ENCODE measurements around the gene SLC13A5.
"Not testable (repeated sequence)": the region's sequence is repeated elsewhere in the genome, so short reads cannot be mapped to it uniquely, and the experiment has no call there.

SLC13A5 gene

GRCh38 chr17:6657633-6658287, 55.4 kb downstream of the SLC13A5 start:
- Histone ChIP-seq H3K4me1 (ENCODE audit: control insufficient read depth in 1 of 2, insufficient read depth in 2 of 2, low read length in 2 of 2) (peaks cover 6 to 11% of the 10 kb centered on the region in 2 experiments), H3K14ac (ENCODE audit: low read length) (no peak overlapping the region), H4K8ac (ENCODE audit: low read depth, low read length) (peak overlapping the region; percentile 15), H4K12ac (ENCODE audit: low read depth, low read length) (no peak overlapping the region), H3K9ac (ENCODE audit: low read length) (no peak overlapping the region), H3K27me3 (ENCODE audit: insufficient read depth, low read length) (peaks cover 17% of the 10 kb centered on the region), H2BK12ac (ENCODE audit: low read length) (no peak overlapping the region), H2BK5ac (ENCODE audit: low read depth, low read length, poor library complexity) (no peak overlapping the region), H3K23ac (ENCODE audit: low read length) (no peak overlapping the region), H2AK5ac (ENCODE audit: low read length) (no peak overlapping the region), H3K36me3 (ENCODE audit: control insufficient read depth in 1 of 2, insufficient read depth in 2 of 2, low read length in 2 of 2) (no peaks in the 10 kb centered on the region), H4K91ac (ENCODE audit: low read depth, low read length) (no peak overlapping the region), H3K4me3 (ENCODE audit: low read depth, low read length) (no peak overlapping the region), H3K79me2 (ENCODE audit: control insufficient read depth, insufficient read depth, low read length, poor library complexity) (no peaks in the 10 kb centered on the region), H3K4me2 (ENCODE audit: low read length) (peak overlapping the region; percentile 46), H3K18ac (ENCODE audit: low read length) (no peak overlapping the region), H3K79me1 (ENCODE audit: low read length) (no peaks in the 10 kb centered on the region), H2BK120ac (ENCODE audit: insufficient read depth, low read length, poor library complexity) (no peak overlapping the region), H3K9me3 (ENCODE audit: insufficient read depth, low read depth, low read length) (peaks cover 2% of the 10 kb centered on the region), H3K27ac (ENCODE audit: low read depth, low read length) (no peak overlapping the region), H3K4ac (ENCODE audit: low read depth, low read length) (no peak overlapping the region), H2AFZ (ENCODE audit: insufficient read depth, low read length, poor library complexity) (peak overlapping the region; percentile 50)
- no CpG with 5 or more reads among the region's 18 CpGs for WGBS (ENCODE audit: extremely low coverage, insufficient coverage, insufficient read length)
- no peak for DNase-seq

- not testable (repeated sequence) for H3K36me3 ChIP-seq (ENCODE audit: control insufficient read depth in 1 of 2, insufficient read depth in 2 of 2, low read length in 2 of 2); H3K79me1 ChIP-seq (ENCODE audit: low read length); DNase-seq; H3K23ac ChIP-seq (ENCODE audit: low read length); H3K27ac ChIP-seq (ENCODE audit: low read depth, low read length); H3K4ac ChIP-seq (ENCODE audit: low read depth, low read length); H2AK5ac ChIP-seq (ENCODE audit: low read length); H3K14ac ChIP-seq (ENCODE audit: low read length); H3K79me2 ChIP-seq (ENCODE audit: control insufficient read depth, insufficient read depth, low read length, poor library complexity); H3K18ac ChIP-seq (ENCODE audit: low read length); H2BK12ac ChIP-seq (ENCODE audit: low read length); H4K12ac ChIP-seq (ENCODE audit: low read depth, low read length); H3K9me3 ChIP-seq (ENCODE audit: insufficient read depth, low read depth, low read length); H3K9ac ChIP-seq (ENCODE audit: low read length); H2BK120ac ChIP-seq (ENCODE audit: insufficient read depth, low read length, poor library complexity); H4K91ac ChIP-seq (ENCODE audit: low read depth, low read length); H2BK5ac ChIP-seq (ENCODE audit: low read depth, low read length, poor library complexity)
- H2AFZ ChIP-seq (ENCODE audit: insufficient read depth, low read length, poor library complexity), result peak overlapping the region; percentile 50
- H3K4me1 ChIP-seq (ENCODE audit: control insufficient read depth in 1 of 2, insufficient read depth in 2 of 2, low read length in 2 of 2), result peaks cover 8 to 15% of the 10 kb centered on the region in 2 experiments
- H3K4me3 ChIP-seq (ENCODE audit: low read depth, low read length), result peak overlapping the region; percentile 60
- H3K4me2 ChIP-seq (ENCODE audit: low read length), result peak overlapping the region; percentile 46
- no CpG with 5 or more reads among the region's 55 CpGs for WGBS (ENCODE audit: extremely low coverage, insufficient coverage, insufficient read length)
- H4K8ac ChIP-seq (ENCODE audit: low read depth, low read length), result peak overlapping the region; percentile 15
- H3K27me3 ChIP-seq (ENCODE audit: insufficient read depth, low read length), result peaks cover 17% of the 10 kb centered on the region
Measured at GRCh38 chr17:6656797-6657632, 56.2 kb downstream of the SLC13A5 start.

DNA sequence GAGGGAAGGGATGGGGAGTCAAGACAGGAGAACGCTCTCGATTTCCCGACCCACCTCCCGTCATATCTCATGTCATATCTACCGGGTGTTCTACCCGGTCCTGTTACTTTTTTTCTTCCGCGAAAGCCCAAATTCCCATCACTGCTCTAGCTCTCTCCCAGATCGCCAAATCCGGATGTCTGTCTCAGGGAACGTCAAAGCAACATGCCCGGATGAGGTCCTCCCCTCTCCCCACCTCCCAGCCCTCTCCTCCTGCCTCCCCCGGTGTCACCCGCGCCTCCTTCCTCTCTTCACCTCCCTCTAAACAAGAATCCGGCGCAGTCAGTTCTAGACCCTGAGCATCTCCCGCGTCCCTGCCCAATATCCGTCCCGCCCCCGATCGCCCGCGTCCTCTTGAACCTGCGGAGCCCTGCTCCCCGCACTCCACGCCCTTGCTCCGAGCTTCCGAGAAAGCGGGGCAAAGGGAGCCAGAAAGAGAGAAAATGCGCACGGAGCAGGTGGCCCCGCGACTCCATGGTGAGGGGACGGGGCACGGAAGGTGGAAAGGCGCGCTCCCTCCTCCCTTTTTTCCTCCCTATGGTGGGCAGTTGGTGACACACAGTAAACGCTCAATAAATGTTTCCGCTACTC, 57.3 kb downstream of the SLC13A5 start:
- peaks cover 12 to 19% of the 10 kb centered on the region in 2 experiments for H3K4me1 ChIP-seq (ENCODE audit: control insufficient read depth in 1 of 2, insufficient read depth in 2 of 2, low read length in 2 of 2)

DNA sequence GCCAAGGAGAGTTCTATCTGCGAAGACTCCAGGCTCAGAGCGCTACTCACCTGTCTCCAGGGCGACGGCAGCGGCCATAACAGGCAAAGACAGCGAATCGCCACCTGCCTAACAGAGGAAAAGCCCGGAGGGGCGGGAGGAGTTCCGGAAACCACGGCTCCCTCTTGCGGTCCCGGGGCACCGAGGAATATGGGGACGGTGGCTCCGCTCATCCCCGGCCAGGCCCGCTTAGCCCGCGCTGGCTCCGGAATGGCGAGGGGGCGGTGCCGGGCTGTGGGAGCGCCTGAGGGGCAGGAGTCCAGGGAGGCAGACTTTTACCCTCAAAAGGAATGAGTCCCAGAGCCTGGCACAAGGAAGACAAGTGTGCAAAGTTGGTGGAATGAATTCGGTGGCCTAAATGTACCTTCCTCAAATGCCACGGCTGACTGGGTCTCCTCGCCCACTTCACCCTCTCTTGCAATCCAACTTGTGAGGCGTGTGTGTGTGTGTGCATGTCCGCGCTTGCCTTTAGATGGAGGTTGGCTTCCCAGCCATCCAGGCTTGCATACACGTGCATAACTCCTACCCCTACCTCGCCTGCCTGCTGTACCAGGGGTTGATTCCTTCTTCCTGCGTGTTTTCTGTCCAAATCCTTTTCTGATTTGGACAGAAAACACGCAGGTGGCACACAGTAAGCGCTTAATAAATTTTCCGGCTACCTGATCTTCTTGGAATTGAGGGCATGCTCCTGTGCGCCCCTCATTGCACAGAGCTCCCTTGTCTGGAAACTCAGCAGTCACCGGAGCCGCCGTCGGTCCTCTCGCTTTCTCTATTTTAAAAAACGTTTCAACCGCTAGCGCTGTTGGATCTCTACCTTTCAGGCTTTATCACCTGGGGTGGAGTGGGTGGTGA, 58.1 kb downstream of the SLC13A5 start:
- Histone ChIP-seq H4K8ac (ENCODE audit: low read depth, low read length) (no peak overlapping the region), H3K27me3 (ENCODE audit: insufficient read depth, low read length) (peaks cover 17% of the 10 kb centered on the region), H3K14ac (ENCODE audit: low read length) (no peak overlapping the region), H3K23ac (ENCODE audit: low read length) (no peak overlapping the region), H3K27ac (ENCODE audit: low read depth, low read length) (no peak overlapping the region), H4K91ac (ENCODE audit: low read depth, low read length) (no peak overlapping the region), H3K4me3 (ENCODE audit: low read depth, low read length) (no peak overlapping the region), H2AFZ (ENCODE audit: insufficient read depth, low read length, poor library complexity) (no peak overlapping the region), H2BK120ac (ENCODE audit: insufficient read depth, low read length, poor library complexity) (no peak overlapping the region), H4K12ac (ENCODE audit: low read depth, low read length) (no peak overlapping the region), H3K9me3 (ENCODE audit: insufficient read depth, low read depth, low read length) (peaks cover 2% of the 10 kb centered on the region), H3K36me3 (ENCODE audit: control insufficient read depth in 1 of 2, insufficient read depth in 2 of 2, low read length in 2 of 2) (no peaks in the 10 kb centered on the region), H3K79me1 (ENCODE audit: low read length) (peaks cover 8% of the 10 kb centered on the region), H3K9ac (ENCODE audit: low read length) (no peak overlapping the region), H3K4me1 (ENCODE audit: control insufficient read depth in 1 of 2, insufficient read depth in 2 of 2, low read length in 2 of 2) (peaks cover 12 to 19% of the 10 kb centered on the region in 2 experiments), H3K4me2 (ENCODE audit: low read length) (peak overlapping the region; percentile 63), H2BK12ac (ENCODE audit: low read length) (no peak overlapping the region), H2BK5ac (ENCODE audit: low read depth, low read length, poor library complexity) (no peak overlapping the region), H3K4ac (ENCODE audit: low read depth, low read length) (no peak overlapping the region), H2AK5ac (ENCODE audit: low read length) (no peak overlapping the region), H3K18ac (ENCODE audit: low read length) (no peak overlapping the region), H3K79me2 (ENCODE audit: control insufficient read depth, insufficient read depth, low read length, poor library complexity) (peaks cover 2% of the 10 kb centered on the region)
- no CpG with 5 or more reads among the region's 46 CpGs for WGBS (ENCODE audit: extremely low coverage, insufficient coverage, insufficient read length)
- peak; percentile 30 to 46 for DNase-seq

More for the DNA sequence above, 57.3 kb downstream of the SLC13A5 start:
- H3K27ac ChIP-seq (ENCODE audit: low read depth, low read length); H3K4me3 ChIP-seq (ENCODE audit: low read depth, low read length); H3K23ac ChIP-seq (ENCODE audit: low read length); H3K18ac ChIP-seq (ENCODE audit: low read length); H2AFZ ChIP-seq (ENCODE audit: insufficient read depth, low read length, poor library complexity); H2AK5ac ChIP-seq (ENCODE audit: low read length); H3K9ac ChIP-seq (ENCODE audit: low read length); H4K91ac ChIP-seq (ENCODE audit: low read depth, low read length); H3K79me2 ChIP-seq (ENCODE audit: control insufficient read depth, insufficient read depth, low read length, poor library complexity); DNase-seq; H3K36me3 ChIP-seq (ENCODE audit: control insufficient read depth in 1 of 2, insufficient read depth in 2 of 2, low read length in 2 of 2); H2BK5ac ChIP-seq (ENCODE audit: low read depth, low read length, poor library complexity); H2BK120ac ChIP-seq (ENCODE audit: insufficient read depth, low read length, poor library complexity); H4K12ac ChIP-seq (ENCODE audit: low read depth, low read length); H4K8ac ChIP-seq (ENCODE audit: low read depth, low read length); H3K4ac ChIP-seq (ENCODE audit: low read depth, low read length); H3K79me1 ChIP-seq (ENCODE audit: low read length); H2BK12ac ChIP-seq (ENCODE audit: low read length); H3K14ac ChIP-seq (ENCODE audit: low read length); H3K9me3 ChIP-seq (ENCODE audit: insufficient read depth, low read depth, low read length): not testable (repeated sequence)
- H3K27me3 ChIP-seq (ENCODE audit: insufficient read depth, low read length), result peaks cover 17% of the 10 kb centered on the region
- H3K4me2 ChIP-seq (ENCODE audit: low read length), result peak overlapping the region; percentile 63
- WGBS (ENCODE audit: extremely low coverage, insufficient coverage, insufficient read length), result no CpG with 5 or more reads among the region's 41 CpGs

All from trophoblast cell (in vitro differentiated cells and primary cell).